GM12892 (cell line): ENCODE data around the gene TRIM29.

Experiments
- POLR2A ChIP-seq: IDR thresholded peaks from 2 replicates; pipeline ENCODE4 v1.6.1; 2011; ENCODE audit warnings: low read depth, low read length, control low read depth
- POLR2AphosphoS5 ChIP-seq: IDR thresholded peaks from 2 replicates; pipeline ENCODE4 v1.6.1; 2011; ENCODE audit warnings: low read depth, low read length, control low read depth

GRCh38 chr11:120125024-120125423 is 12.9 kb downstream of the TRIM29 start:
- no peak for TF ChIP-seq POLR2AphosphoS5
- no peak for TF ChIP-seq POLR2A
